Activated T-cell treated with anti-CD3 and anti-CD28 coated beads, Interleukin-2, amount 50 U/mL, for 1 hour (primary cell): Measurements from ENCODE around the gene SLC35A1.
"Not testable (repeated sequence)": the region's sequence is repeated elsewhere in the genome, so short reads cannot be mapped to it uniquely, and the experiment has no call there.

Experiments used
- DNase-seq: peaks from one replicate; pipeline ENCODE4 v3.0.0-alpha.2; 2020

Gene SLC35A1, protein sequence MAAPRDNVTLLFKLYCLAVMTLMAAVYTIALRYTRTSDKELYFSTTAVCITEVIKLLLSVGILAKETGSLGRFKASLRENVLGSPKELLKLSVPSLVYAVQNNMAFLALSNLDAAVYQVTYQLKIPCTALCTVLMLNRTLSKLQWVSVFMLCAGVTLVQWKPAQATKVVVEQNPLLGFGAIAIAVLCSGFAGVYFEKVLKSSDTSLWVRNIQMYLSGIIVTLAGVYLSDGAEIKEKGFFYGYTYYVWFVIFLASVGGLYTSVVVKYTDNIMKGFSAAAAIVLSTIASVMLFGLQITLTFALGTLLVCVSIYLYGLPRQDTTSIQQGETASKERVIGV

DNA sequence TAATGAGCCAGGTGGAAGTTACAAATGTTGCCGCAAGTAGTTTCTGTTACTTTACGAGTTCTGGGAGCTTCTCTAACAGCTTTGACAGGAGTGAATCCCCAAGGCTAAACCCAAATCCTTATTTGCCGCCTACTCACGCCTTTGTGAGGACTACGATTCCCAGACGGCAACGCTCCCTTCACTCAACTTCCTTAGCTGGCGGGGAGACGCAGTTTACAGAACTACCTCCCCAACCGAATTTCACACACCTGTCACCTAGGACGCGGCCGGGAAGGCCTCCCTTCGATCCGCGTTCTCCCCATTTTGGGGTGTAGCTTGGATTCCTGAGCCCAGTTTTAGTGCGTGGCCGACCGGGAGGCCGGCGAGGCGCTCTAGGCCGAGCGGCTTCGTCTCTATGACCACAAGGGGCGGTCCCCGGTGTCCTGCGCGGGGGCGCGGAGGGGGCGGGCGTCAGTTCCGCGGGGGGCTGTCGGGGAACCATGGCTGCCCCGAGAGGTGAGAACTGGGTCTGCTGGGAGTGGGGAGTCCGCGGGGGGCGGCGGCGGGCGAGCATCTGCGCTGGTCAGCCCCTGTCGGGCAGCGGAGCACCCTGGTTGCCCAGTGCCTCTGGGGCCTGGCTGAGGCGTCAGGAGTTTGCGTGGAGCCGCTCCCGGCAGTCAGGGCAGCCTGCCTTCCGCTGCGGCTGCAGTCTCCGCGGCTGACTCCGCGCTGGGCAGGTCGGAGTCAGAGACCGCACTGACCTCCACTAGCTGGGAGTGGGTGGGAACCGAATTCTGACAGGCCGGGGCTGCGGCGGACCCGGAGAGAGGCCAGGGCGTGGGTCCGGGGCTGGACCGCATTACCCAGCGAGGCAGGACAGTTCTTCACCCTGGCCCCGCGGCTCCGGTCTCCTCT is at the start of gene SLC35A1:
Gene SLC35A1 (plus strand): TSS at position 450 of the 894 bp plus-strand sequence. CDS start 30 bp downstream, at position 480.
- peak; percentile 91 for DNase-seq

DNA sequence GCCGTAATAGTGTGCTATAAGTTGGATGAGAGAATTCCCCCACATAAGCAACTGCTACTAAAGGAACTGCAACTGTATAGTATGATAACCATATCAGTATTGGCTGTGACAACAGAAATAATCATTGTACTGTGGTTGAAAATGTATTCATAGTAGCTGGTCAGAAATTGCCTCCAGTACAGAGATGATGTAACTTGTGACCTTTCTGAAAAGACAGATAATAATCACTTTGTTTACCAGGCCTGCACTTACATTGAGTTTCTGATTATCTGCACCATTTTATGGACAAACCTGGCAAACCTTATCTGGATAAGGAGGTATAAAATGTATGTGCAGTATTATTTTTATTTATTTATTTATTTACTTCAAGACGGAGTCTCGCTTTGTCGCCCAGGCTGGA is 46.0 kb upstream of the SLC35A1 start:
- no peak for DNase-seq

DNA sequence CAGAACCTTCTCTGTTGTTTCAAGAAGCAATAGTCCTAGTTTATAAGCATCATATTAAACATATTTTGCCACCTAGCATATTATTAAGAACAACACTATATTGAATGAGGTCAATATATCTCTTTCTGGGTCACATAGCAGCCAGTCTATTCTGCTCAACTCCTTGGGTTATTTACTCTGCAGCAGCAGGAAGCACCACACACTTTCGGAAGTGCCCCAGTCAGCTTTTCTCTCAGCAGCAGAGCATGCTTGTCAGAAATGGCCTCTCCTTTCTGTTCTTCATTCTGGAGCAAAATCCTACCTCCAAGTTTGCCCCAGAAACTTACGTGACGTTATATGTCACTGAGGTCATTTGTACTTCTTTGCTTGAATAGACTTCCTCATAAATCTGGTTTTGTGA is 42.3 kb upstream of the SLC35A1 start:
- no peak for DNase-seq

DNA sequence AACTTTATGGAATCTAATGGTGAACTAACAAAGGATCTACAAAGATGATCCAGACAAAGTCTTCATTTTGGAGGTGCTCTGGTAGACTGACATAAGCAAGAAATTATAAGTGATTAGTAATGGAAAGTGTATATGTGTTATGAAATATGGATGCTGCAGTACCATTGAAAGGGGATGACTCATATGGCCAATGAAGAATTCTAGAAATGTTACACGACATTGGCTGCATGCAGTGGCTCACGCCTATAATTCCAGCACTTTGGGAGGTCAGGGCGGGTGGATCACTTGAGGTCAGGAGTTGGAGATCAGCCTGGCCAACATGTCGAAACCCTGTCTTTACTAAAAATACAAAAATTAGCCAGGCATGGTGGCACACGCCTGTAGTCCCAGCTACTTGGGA is 41.5 kb upstream of the SLC35A1 start:
- no peak for DNase-seq

DNA sequence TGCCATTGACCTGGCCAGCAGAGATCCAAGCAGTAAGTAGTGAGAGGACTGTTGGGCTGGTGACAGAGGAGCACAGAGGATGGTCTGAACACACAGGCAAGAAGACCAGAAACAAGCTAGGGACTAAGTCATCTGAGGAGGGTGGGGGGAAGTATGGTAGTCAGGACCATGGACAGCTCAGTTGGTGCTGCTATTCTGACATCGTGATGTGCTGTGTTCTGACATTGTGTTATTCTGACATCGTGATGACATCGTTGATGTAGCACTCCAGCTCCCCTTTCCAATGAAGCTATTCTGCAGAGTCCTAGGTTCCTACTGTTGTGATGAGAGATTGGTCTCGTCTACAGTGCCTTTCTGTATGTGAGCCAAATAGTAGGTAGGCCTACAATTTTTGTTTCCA is 36.3 kb upstream of the SLC35A1 start:
- peak; percentile 29 for DNase-seq

DNA sequence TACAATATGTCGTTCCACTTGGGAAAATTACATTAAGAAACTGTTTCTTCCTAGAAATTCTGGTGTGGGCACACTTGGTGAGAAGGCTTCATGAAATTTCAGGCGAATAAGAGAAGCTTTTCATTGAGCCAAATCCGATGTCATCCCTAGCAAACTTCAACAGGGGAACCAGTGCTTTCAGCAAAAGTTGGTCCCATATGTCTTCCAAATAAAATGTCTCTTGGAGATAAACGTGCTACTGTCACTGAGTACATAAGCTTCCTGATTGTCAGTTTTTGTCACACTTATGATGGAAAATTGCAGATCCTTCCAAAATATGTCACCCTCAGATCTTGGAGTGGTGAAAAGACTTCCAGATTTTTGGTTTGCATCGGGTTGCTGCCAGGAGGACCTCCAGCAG is 31.1 kb upstream of the SLC35A1 start:
- no peak for DNase-seq

DNA sequence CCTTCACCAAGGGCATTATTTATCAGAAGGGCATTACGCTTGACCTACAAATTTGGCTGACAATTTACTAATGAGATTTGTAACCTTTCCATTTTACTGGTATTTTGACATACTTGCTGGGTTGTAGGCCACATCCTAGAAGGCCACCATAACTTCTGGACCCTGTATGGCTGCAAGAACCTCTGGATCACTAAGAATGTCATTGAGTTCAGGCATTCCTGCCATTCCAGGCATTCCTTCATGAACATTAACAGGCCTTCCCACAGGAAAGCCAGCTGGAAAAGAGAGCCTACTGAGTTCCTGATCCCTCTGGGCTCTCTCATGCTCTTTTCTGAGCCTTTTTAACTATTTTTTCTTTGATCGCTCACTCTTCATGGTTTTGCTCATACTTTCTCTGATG is 28.4 kb upstream of the SLC35A1 start:
- no peak for DNase-seq

DNA sequence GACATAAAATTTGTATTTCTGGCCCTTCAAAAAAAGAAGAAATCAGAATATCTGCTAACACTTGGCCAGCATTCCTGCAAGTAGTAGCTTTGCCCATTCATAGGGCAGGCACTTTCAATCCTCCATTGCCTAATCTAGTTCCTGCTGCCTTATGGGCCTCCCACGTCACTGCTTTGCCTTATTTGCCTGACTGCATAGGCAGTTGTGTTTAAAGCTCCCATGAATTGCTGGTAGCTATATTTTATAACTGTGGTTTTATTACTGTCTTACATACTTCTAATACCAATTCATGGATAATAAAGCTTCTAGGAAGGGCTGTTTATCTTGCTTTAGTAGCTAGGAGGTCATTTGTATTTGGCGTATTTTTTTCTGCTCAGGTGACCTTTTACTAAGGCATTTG is 7.7 kb upstream of the SLC35A1 start:
- no peak for DNase-seq

DNA sequence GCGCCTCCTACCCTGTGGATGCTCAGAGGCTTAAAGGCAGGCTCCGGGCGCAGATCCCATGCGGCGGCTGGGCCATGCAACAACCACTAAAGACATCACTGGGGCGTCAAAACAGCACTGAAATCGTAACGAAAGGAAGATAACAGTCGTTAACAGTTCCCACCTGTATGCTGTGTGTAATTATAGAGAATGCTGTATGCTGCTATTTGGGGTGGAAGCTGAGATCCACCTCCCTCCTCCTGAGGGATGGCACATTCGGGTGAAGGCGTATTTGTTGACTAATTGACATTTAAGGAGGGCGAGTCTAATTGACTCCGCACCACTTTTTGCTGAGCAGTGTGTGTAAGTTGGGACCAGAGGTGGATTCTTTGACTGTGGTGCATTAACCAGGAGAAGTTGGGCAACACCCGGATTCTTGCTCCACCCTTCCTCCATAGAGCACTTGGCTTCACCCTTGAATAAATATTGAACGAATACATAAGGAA is 687 bp downstream of the SLC35A1 start:
- DNase-seq: no peak

DNA sequence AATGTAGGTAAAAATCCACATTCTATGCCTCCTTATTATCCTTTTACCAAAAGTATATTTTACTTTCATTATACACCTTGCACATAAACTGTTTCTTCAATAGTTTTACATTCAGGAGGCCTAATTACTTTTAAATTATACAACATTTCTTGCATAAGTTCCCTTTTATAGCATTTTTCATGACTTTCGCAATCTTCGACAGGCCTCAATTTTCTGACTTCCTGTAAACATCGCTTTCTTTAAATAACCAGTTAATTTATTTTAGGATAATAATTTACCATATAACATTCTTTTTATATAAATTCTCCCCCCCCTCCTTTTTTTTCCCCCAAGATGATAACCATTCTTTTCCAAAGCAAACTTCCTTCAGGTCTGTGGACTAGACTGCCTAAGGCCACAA is 9.2 kb downstream of the SLC35A1 start:
- DNase-seq: no peak

DNA sequence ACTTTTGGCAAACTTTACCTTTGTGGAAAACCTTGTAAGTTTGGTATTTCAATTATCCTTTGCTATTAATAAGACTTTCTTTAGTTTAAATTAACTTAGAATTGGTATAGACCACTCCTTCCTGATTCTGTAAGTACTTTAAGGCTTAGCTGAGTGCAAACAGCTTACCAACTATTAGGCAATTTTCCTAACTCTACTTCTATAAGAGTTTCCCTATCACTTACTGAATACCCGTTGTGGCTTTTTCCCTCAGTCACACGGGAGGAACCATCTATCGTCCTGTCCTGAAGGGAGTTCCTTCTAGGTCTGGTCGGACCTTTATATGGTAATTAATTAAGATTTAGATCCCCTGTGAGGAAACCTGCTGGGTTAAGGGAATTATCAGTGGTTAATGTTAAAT is 9.6 kb downstream of the SLC35A1 start:
- no peak for DNase-seq

DNA sequence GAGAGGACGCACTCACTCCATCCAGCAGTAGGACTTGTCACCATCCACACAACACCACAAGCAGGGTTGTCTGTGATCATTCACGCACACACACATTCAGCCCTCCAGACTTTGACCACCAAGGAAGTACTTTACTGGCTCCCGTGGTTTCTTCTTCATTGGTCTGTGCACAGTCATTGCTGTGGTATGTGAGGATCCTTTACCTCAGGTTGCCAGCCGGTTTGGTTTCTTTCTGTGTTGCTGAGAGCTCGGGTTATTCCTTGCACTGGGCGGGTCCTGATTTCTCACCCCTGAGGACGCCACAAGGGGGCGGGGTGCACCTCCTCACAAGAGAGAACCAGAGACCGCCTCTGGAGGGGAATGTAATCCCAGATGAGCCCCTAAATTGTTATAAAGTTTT is 11.2 kb downstream of the SLC35A1 start:
- DNase-seq: no peak

DNA sequence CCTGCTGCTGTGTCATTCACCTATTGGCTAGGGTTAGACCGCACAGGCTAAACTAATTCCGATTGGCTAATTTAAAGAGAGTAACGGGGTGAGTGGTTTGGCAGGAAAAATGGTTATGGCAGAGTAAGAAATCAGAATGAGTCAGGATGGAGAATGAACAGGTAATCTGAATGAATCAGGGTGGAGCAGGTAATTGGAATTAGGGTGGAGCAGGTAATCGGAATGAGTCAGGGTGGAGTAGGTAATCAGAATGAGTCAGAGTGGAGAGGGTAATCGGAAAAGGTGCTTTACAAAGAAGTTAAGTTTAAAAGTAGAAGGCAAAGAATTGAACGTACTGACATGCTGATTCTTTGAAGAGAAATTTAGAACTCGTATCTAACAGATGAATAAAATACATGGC is 11.7 kb downstream of the SLC35A1 start:
- DNase-seq: no peak

DNA sequence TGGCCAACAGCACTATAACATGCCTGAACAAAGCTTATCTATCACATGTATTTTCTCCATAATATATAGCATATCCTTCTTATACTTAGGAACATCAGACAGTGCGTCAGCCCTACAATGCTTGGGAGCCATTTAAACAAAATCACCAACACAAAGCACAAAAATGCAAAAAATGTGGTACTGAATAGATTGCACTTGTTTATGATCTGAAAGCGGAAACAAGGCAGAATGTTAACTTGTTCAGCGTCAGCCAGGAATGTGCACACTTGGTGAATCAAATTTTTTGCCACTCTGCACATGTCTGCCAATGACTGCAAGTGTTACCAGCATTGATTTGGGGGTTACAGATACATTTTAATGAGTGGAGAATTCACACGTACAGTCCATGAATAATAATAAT is 14.8 kb downstream of the SLC35A1 start:
- DNase-seq: no peak

DNA sequence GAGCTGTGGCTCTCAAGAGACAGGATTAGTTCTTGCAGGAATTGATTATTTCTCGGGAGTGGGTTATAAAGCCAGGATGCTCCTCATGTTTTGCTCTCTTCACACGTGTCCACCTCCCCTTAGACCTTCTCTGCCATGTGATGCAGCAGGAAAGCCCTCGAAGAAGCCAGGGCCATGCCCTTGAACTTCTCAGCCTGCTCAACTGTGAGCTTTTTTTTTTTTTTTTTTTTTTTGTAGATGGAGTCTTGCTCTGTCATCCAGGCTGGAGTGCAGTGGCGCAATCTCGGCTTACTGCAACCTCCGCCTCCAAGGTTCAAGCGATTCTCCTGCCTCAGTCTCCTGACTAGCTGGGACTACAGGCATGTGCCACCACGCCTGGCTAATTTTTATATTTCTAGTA is 16.6 kb downstream of the SLC35A1 start:
- DNase-seq: not testable (repeated sequence)

DNA sequence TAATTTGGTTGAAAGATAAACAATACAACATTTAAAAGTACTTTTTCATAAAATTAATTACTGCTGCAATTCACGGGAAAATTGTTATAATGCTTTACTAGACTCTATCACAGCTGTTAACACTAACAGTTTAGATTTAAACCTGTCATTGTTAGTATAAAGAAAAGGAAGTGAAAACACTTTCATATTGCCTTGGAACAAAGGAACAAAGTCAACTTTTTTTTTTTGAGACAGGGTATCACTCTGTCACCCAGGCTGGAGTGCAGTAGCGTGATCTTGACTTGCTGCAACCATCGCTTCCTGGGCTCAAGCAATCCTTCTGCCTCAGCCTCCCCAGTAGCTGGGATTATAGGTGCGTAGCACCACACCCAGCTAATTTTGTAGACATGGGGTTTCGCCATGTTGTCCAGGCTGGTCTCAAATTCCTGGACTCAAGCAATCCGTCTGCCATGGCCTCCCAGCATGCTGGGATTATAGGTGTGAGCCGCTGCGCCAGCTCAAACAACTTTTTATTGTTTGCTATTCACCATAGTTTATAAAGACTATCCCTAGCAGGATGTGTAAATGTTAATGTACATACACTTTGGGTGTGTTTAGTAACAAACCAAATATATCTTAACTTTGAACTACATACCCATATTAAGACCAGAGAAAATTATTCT is 22.1 kb downstream of the SLC35A1 start:
- DNase-seq: no peak

DNA sequence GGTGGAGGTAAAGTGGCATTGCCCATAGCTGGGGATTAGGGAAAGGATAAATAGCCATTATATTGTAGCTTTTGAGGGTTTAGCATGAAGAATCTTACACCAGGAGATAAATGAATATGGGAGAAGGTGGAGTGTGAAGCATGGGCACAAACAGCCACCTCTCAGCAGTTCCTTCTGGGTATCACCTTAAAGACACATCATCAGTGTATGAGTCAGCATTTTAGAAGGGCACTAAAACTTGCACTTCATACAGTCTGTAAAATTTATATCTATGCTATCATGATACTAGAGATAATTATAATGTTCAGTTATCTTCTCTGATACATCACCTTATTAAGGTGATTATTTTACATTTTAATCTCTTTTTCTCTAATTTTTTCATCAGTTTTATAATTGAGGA is 25.3 kb downstream of the SLC35A1 start:
- DNase-seq: no peak

DNA sequence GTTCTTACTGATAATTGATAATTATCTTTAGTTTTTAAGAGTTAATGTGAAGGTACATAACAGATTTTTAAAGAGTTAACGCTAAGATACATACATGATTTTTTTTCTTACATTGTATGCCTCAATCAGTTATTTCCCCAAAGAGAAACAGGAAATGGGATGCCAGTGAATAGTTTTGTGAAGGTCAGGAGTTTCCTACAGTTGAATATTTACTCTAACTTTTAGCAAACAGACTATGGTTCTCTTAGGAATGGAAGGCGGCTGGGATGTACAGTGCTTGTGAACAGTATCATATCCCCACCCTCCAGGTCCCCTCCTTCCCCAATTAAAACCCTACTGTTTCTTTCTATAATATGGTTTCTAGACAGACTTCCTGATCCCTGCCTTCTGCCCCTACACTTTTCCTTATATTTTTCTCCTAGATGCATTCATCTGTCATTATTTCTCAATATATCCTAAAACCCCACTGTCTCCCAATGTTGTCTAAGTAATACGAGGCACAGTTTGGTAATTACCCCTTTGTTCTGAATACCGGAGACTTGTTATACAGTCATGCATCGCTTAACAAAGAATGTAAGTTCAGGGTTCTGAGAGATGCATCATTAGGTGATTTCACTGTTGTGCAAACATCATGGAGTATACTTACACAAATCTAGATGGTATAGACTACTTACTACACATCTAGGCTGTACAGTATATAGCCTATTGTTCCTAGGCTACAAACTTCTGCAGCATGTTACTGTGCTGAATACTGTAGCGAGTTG is 29.2 kb downstream of the SLC35A1 start:
- DNase-seq: no peak

DNA sequence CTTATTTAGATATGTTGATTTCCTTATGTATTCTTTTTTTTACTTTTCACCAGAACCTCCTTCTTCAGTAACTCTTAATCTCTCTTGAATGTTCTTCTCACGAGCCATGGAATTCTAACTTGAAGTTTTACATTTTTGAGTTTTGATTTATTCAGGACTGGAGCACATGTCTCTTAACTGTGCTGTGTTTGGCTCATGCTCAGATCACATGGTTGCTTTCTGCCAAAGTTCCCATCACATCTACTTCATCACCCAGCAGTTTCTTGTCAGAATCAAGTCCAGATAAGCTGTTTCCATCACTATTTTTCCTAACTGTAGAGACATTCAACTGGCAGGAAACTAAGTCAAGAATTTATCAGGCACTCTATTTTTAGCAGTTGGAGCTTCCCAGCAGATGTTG is 31.7 kb downstream of the SLC35A1 start:
- no peak for DNase-seq

DNA sequence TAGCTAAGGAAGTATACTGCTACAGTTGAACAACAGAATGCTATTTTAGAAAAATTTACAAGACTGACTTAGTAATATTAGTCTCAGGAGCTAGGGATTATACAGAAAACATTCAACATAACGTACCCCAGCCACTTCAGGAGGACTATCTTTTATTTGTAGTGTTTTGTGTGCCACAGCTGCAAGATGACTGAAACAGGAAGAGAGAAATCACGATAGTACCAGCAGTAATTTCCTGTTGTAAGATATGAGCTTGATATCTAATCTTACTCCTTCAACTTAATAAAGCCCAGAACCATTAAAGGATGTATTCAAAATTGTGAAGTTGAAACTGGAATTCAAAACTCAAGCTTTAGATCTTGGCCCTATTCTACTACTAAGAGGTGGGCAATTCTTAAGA is 42.1 kb downstream of the SLC35A1 start:
- DNase-seq: no peak

DNA sequence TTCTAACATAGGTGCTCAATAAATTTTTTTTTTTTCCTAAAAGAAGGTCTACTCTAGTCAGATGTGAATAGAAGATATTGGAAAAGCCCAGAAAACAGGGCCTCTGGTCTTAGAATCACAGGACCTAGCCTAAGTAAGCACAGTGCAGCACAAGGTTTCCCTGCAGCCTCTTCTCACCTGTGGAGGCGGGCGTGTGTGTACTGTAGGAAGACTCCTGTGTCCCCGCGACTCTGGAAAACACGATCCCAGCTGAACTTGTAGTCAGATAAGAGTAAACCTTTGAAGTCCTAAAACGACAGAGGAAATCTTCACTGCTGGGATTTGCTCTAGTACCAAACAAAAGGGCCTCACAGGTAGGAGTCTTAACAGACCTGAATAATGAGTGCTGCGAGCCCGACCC is 45.7 kb downstream of the SLC35A1 start:
- DNase-seq: no peak

DNA sequence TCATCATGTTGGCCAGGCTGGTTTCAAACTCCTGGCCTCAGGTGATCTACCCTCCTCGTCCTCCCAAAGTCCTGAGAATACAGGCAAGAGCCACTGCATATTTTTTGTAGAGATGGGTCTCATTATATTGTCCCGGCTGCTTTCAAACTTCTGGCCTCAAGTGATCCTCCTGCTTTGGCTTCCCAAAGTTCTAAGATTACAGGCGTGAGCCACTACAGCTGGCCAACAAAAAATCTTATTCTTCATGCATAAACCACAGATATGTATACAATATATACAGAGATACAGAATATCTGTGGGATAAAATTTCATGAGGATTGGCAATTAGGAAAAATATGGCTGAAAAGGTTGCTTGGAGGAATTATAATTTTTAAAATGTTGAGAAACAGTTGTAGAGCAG is 49.9 kb downstream of the SLC35A1 start:
- DNase-seq: no peak

DNA sequence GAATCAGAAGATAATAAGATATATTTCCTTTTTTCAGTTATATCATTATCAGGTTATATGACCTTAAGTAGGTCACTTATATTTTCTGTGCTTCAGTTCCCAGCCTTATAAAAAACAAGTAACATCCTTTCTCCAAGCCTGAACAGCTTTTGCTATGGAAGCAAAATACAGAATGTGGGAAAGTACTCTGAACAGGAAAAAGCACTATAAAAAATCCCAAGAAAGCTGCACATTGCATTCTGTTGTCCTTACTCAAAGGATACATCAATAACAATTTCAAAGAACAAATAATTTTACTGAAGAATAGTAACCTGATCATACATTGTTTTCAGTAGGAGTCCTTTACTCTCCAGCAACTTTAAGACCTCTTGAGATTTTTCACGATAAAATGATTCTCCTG is 56.4 kb downstream of the SLC35A1 start:
- no peak for DNase-seq
